CD4-positive, alpha-beta T cell treated with Interleukin-15 for 1 hour (primary cell): ENCODE measurements around the gene SLC22A16.
"Not testable (repeated sequence)": the region's sequence is repeated elsewhere in the genome, so short reads cannot be mapped to it uniquely, and the experiment has no call there.

ENCODE experiments used
- DNase-seq: peaks from one replicate; pipeline ENCODE4 v3.0.0-alpha.2; 2020

Gene SLC22A16, protein sequence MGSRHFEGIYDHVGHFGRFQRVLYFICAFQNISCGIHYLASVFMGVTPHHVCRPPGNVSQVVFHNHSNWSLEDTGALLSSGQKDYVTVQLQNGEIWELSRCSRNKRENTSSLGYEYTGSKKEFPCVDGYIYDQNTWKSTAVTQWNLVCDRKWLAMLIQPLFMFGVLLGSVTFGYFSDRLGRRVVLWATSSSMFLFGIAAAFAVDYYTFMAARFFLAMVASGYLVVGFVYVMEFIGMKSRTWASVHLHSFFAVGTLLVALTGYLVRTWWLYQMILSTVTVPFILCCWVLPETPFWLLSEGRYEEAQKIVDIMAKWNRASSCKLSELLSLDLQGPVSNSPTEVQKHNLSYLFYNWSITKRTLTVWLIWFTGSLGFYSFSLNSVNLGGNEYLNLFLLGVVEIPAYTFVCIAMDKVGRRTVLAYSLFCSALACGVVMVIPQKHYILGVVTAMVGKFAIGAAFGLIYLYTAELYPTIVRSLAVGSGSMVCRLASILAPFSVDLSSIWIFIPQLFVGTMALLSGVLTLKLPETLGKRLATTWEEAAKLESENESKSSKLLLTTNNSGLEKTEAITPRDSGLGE

DNA sequence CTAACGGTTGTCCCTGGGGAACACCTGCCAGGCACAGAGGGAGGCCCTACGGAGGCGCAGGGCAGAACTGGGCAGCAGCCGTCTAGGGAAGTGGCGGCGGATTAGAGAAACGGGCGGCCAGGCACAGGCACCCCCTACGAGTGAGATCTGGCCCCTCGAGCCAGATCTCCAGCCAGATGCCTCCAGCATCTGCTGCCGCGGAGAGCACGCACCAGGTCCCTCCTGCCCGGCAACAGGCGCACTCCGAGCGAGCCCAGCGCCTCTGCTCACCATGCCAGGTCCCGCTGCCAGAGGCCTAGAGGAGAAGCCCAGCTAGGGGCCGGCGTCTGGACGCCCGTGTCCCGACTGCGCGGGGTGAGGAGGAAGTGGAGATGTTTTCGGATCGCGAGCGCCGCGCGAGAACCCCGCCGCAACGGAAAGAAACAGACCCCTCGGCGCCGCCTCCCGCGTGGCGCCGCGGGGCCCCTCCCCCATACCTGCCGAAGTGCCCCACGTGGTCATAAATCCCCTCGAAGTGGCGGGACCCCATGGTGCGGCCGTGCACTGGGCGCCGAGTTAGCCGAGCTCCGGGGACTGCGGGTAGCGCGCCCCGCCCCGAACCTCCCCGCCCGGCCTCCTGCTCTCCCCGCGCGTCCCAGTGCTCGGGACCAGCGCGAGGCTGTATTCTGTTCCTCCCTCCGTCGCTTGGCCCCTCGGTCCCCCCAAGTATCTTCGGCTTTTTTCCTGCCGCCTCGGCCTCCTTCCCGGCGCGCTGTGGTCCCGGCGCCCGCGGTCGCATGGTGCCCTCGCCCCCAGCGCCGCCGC lies at the start of gene SLC22A16:
Gene SLC22A16 (minus strand): TSS at position 568 of the 804 bp plus-strand sequence. CDS start 39 bp downstream, at position 529.
- DNase-seq, result no peak

DNA sequence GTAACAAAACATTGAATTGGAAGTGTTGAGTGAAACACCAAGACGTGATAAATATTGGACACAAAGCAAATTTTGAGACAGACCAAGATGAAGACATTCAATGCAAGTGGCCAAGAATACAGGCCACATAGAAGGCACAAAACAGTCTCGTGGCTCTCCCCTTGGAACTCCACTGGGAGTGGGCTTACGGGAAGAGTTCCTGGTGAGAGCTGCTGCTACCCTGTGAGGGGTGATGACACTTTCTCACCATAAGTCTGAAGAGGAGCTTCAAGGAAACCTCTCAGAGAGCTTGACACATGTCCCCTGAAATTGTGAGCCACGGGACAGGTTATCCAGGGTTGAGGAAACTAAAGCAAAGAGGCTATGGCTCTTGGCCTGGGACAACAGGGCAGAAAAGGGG lies 48.6 kb upstream of the SLC22A16 start:
- DNase-seq, result no peak

DNA sequence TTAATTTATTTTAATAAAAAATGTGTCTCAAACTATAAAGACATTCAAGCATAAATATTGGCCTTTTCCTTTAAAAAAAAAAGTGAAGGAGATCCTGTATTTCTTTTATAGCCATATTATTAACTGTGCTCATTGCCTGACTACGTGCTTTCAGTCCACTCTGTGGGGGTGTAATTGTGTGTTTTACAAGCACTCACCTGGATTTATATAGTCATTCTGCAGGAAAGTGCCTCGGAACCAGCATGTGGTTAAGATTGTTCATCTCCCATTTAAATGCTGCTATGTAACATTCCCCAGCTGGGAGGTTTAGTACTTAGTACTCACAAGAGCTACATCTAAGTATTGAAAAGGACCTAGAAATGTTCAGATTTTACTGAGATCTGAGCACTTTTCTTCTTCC lies 47.9 kb upstream of the SLC22A16 start:
- DNase-seq, result no peak

DNA sequence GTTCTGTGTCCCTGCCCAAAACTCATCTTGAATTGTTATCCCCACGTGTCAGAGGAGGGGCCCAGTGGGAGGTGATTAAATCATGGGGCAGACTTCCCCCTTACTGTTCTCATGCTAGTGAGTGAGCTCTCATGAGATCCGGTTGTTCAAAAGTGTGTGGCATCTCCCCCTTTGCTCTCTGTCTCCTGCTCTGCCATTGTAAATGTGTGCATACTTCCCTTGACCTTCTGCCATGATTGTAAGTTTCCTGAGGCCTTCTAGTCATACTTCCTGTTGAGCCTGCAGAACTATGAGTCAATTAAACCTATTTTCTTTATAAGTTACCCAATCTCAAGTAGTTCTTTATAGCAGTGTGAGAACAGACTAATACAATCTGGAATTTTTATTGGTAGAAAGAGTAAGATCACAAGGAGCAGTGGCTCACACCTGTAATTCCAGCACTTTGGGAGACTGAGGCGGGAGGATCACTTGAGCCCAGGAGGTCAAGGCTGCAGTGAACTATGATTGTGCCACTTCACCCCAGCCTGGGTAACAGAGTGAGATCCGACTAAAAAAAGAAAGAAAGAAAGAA lies 47.1 kb upstream of the SLC22A16 start:
- DNase-seq, result no peak

DNA sequence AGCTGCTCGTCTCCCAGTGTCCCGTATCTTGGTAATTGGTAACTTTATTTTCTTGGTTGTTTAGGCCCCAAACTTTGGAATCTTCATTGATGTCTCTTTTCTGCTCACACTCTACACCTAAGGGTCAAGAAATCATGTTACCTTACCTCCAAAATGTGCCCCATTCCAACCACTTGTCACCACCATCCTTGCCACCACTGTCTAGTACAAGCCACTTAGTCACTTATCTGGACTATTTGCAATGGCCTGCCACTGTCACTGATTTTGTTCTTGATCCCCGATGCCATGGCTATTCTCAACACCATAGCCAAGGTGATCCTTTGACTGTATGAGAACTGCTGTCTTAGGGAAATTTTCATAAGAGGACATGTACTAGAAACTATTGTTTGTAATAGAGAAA lies 46.0 kb upstream of the SLC22A16 start:
- DNase-seq, result no peak

DNA sequence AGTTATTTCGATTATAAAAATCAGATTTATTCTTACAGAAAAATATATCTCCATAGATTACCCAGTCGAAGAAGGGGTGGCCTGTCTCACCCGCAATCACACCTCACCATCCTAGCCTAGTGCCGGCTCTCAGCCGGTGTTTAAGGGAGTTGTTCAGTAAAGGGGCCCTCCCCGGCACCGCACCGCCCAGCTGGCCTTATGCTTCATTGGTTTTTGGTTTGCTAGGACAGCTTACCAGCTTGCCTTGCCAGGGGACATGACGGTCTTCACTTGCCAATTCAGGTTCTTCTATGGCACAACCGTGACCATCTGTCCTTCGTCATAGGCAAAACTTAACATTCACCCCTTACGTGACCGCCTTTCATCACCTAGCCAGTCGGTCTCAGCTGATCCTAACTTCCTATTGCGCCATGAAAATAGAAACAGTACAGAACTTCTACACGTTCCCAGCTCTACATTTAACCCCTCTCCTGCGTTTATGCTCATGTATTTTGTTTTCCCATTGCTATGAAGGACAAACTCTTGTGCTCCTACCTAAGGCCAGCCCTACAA lies 44.7 kb upstream of the SLC22A16 start:
- no peak for DNase-seq

DNA sequence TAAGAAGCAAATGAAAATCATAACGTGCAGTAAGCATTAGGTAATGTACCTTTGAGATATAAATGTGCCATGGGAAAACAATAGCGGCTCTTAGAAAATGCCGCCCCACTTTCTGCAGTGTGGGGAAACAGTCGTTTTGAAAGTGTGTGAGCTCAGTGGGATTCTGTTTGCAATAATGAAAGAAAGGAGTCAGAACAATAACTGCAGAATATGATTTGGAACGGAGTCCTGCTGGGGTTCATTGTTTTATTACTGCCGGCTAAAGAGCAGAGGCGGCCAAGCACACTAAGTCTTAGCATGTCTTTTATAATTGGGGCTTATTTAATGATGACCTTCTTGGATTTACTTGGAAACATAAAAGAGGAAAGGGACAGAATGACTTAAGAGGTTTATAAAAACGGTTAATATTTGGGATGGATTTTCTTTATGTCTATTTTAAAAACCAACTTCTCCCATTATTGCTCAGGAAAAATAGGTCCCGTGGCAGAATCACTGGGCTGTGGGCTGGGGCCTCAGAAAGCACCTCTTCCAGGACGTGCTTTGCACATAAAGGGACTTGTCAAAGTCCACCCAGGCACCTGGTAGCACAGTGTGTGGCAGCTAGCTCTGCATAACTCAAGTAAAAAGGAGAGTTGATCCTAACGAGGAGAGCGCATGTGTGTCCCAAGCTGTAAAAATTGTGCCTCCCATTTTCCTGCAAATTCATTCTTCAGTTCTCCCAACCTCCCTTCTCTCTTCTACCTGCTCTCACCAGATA lies 44.0 kb upstream of the SLC22A16 start:
- no peak for DNase-seq

DNA sequence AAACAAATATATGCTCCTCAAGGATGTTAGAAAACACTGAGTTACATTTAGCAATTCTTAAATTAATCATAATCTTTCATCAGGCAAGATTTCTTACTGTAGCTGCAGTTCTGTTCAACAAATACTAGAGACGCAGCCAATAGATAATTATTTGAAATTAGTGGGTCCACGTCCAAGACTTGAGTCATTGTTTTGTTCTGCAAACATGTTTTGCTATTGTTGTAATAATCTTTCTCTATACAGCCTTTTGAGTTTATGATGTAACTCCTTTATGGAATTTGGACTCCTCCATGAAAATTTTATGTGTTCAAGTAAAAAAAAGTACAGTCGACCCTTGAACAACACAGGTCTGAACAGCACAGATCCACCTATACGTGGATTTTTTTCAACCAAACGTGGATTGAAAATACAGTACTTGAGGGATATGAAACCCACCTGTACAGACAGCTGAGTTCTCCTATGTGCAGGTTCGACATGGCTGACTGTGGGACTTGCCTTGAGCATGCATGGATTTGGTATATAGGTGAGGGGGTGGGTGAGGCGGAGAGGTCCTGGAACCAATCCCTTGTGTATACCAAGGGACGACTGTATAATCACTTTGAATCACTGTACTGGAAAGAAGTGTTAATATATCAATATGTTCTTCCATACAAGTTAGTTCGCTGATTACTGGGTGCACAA lies 41.3 kb upstream of the SLC22A16 start:
- DNase-seq, result no peak

DNA sequence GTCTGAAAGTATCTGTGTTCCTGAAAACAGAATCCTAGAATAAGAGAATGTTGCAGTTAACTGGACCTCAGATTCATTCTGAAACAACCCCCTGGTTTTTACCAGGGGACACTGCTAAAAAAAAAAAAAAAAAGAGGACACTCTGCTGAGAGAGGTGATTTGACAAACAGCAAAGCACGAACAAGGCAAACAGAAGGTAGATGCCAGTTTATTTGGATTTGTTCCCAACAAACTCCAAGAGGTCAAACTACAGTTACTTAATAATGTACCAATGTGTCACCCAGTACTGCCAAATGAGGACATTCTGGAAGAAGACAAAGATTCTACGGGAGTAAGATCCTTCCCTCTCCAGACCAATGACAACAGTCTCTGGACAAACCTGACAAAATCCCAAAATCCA lies 40.6 kb upstream of the SLC22A16 start:
- no peak for DNase-seq

DNA sequence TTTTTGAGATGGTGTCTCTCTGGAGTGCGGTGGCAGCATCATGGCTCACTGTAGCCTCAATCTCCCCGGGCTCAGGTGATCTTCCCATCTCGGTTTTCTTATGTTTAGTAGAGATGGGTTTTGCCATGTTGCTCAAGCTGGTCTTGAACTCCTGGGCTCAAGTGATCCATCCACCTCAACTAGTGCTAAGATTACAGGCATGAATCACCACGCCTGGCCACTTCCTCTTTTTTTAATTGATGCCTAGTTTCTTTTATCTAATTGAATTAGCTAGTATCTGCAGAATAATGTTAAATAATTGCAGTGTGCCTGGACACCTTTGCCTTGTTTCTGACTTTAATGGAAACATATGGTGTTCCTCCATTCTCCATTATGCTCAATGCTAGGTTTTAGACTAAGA lies 38.4 kb upstream of the SLC22A16 start:
- DNase-seq, result no peak

DNA sequence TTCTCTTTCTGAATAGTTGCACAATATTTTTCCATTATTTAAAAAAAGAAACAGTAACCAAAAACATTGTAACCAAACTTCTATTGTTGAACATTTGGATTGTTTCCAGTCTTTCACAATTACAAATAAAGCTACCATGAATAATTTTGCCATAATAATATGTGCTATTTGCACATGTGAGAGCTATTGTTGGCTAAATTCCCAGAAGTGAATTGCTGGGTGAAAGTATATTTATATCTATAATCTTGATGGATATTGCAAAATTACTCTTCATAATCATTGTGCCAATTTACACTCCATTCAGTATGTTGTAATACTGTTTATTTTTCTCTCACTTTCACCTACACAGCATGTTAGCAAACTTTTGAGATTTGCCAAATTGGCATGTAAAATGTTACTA lies 36.6 kb upstream of the SLC22A16 start:
- no peak for DNase-seq

DNA sequence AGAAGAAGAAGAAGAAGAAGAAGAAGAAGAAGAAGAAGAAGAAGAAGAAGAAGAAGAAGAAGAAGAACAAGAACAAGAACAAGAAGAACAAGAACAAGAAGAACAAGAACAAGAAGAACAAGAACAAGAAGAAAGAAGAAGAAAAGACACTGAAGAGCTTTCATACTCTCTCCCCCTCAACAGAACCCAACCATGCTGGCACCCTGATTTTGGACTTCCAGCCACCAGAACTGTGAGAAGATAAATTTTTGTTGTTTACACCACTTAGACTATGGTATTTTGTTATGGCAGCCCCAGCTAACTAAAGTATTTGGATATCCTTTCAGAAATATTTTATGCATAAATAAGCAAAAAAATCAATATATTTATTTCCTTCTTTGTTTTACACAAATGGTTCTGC lies 36.1 kb upstream of the SLC22A16 start:
- not testable (repeated sequence) for DNase-seq

DNA sequence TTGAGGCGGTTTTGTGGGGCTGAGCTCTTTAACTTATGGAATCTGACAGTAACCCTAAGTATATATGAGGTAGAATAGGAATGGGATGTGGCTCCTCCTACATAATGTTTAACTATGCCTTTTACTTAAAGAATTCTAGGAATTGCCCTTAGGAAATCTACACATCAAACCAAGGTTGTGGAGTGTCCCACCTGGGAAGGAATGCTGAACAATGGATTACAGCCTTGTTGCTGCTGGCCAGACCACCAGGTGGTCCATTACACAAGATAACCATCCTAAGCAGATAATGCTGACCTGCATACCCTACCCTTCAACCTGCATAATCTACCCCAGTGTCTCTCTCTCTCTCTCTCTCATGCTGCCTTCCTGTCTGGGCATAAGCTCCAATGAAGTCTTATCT lies 35.0 kb upstream of the SLC22A16 start:
- no peak for DNase-seq

DNA sequence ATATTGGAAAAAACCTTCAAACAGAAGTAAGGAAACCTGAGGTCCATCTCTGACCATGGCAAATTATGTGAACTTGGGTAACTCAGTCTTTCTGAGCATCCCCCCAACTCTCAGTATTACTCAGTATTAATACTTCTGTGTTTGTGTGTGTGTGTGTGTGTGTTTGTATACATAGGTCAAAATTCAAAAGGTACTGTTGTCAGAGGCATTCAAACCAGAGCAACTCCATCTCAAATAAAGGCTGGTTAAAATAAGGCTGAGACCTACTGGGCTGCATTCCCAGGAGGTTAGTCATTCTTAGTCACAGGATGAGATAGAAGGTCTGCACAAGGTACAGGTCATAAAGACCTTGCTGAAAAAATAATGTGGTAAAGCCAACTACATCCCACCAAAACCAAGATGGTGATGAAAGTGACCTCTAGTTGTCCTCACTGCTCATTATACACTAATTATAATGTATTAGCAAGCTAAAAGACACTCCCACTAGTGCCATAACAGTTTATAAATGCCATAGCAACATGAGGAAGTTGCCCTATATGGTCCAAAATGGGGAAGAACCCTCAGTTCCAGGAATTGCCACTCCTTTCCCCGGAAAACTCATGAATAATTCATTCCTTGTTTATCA lies 33.3 kb upstream of the SLC22A16 start:
- DNase-seq, result no peak

DNA sequence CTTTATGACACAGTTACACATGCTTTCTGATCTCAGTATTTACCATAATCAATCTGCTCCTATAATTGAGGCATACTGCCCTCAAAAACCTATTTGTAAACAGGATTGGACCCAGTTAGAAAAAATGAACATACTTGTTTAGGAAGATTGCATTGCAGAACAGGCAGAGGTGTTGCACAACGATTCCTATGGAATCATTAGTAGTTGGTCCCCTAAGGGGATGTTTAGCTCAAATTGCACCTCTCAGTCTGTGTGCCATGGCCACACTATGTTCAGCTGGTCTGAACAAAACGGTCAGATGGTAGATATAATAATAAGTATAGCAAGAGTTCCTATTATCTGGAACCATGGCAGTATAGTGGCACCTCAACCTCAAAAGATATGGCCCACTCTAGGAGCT lies 28.5 kb upstream of the SLC22A16 start:
- DNase-seq, result not testable (repeated sequence)

DNA sequence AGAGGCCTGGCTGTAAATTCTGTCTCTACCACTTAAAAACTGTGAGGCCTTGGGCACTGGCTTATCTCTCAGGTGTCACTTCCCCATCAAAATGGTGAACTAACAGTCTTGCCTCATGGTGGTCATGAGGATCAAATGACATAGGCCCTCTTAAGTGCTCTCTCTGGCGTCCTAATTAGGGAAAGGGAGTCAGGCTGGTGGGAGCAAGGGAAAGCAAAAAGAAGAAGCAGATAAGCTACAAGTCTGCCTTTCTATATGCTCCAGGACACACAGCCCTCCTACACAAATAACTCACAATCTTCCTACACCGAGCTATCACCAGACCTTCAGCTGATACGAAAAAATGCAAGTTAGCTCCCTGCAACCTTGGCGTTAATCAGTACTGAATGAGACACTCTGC lies 19.5 kb upstream of the SLC22A16 start:
- DNase-seq, result no peak

DNA sequence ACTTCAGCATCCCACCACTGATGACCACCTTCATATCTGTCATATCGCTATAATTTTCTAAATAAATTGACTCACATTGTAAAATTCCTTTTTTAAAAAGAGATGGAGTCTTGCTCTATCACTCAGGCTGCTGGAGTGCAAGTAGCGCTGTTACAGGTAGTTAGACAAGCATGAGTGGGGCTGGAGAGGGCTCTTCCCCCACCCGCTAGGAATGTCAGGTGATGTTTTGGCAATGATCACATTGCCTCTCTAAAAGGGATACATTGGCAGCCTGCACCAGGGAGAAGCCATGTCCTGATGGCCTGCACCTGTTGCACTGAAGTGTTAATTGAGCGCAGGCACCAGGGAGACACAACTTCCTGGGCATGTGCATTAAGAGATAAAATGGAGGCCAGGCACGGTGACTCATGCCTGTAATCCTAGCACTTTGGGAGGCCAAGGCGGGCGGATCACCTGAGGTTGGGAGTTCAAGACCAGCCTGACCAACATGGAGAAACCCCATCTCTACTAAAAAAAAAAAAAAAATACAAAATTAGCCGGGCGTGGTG lies 16.9 kb upstream of the SLC22A16 start:
- no peak for DNase-seq

DNA sequence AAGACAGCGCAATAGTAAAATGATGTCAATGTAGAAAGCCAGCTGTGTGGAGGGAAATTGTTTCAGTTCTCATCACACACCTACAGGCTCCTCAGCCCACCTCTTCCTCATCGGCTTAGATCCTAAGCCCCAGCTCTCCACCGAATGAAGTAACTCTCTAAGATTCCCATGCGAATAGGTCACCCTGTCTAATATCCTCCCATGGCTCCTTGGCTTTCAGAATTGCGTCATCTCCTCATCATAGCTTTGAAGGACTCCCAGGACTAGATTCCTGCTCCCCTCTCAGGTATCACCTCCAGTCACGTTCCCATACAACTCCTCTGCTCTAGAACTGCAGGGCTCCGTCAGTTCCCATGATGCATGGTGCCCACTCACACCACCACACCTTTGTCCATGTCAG lies 16.2 kb upstream of the SLC22A16 start:
- DNase-seq, result no peak

DNA sequence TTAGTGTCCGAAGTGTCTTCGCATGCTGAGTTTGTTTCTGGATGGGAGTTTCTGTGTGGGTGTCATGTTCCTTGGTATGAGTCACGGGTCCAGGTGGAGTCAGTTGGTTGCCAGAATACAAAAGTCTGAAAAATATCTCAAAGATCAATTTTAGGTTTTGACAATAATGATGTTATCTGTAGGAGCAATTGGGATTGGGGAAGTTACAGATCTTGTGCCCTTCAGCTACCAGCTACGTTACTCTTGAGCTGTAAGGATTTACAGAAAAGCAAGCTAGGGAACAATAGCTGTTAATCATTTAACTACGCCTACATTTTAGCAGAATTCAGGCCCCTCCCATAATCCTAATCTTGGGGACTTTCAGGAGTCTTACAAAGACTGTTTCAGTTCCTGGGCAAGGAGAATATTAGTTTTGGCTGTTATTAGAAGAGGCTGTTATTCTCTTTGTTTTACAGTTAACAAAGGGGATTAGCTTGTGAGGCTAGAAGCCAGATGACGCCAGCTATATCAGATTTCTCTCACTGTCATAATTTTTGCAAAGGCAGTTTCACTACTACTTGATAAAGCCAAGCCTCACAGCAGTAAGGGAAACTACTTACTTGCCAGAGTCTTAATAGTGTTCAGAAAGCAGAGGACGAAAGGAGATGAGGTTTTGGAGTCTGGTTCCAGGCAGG lies 15.4 kb upstream of the SLC22A16 start:
- no peak for DNase-seq

DNA sequence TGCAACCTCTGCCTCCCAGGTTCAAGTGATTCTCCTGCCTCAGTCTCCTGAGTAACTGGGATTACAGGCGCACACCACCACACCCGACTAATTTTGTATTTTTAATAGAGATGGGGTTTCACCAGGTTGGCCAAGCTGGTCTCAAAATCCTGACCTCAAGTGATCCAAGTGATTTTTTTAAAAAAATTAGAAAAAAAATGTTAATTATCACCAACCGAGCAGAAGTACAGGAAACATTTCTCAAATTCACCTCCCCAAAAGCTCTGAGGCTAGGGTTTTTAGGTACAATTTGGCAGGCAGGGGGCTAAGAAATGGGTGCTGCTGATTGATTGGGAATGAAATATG lies 14.9 kb upstream of the SLC22A16 start:
- DNase-seq, result no peak

DNA sequence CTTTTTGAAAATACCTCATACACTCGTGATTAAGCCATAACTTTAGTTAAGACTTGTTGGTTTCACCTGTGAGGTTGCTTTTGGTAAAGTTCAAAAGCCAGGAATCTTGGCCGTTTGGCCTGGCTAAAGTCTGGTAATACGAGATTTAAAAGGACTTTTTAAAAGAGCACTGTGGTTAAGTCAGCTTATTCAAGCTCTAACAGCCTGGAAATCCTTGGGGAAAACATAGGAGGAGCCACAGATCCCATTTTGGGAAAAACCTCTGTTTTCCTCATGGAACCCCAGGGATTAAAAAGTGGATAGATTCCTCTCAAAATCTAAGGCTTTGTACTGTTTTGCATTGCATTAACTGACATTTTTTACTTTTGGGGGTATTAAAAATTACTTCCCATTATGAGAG lies 13.7 kb upstream of the SLC22A16 start:
- no peak for DNase-seq
